NCI-H82 treated with DMSO at 0.1 percent for 48 hours (cell line): Measurements from ENCODE around the gene VPS35L.
A peak's percentile ranks its signal among the peaks of the same experiment; 100 is the strongest.

Experiments used
- DNase-seq: peaks from one replicate; lab custom pipeline; 2025; ENCODE audit not compliant: unreplicated experiment; lab: John Stamatoyannopoulos, UW

The VPS35L gene

DNA sequence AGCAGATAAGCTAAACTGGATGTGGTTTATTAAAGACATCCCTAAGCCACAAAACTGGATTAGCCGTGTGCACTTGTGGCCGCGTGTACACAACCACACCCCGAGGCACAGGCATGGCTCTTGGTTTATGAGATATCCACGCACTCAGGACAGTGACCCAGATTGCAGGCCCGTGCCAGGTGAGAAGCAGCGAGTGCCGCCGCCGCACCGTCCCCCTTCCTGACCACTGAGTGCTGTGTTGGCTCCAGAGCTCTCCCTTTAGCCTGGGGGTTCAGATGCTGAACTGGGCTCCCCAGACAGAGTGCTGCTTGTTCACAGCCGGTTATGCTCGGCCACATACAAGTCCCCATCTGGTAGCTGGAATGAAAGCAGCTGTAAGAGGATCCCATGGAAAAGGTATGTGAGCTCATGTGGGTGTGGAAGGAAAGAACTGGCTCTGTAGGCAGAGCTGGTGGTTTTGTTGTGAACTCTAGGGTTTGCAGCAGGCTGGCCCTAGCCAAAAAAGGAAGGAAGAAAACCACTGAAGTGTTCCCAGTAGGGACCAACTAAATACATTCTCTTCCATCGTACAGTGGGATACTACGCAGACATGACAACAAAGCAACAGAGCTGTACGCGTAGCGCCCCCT lies 133.0 kb downstream of the VPS35L start:
- peak; percentile 37 for DNase-seq

DNA sequence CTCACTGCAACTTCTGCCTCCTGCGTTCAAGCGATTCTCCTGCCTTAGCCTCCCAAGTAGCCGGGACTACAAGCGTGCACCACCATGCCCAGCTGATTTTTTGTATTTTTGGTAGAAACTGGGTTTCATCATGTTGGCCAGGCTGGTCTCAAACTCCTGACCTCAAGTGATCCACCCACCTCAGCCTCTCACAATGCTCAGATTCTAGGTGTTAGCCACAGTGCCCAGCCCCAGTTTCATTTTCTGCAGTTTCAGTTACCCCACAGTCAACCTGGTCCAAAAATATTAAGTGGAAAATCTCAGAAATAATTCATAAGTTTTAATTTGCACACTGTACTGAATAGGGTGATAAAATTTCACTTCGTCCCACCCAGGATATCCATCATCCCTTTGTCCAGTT lies 133.8 kb downstream of the VPS35L start:
- DNase-seq, result no peak

DNA sequence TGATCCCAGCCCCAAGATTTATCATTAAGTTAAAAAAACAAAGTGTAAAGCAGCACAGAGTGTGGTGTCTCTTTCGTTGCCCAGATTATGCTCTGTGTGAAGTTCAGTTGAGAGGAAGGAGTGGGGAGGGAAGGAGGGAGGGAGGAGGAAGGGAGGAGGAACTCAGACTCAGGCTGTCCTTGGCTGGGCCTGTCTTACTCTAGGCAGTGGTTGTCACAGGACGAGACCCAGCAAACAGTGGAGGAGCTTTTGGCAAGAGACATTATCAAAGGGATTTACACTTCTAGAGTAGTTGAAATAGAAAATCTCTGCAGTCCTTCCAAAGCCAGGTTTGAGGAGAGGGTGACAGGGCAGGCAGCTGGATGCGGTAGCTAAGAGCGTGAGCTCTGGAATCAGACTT lies 134.7 kb downstream of the VPS35L start:
- DNase-seq, result no peak

- DNase-seq, result no peak
These were observed 135.7 kb downstream of the VPS35L start for GRCh38 chr16:19691161-19691711.

GRCh38 chr16:19694989-19695388 lies 139.5 kb downstream of the VPS35L start:
- DNase-seq, result no peak

GRCh38 chr16:19696328-19696727 lies 140.8 kb downstream of the VPS35L start:
- DNase-seq, result no peak

GRCh38 chr16:19696961-19697360 lies 141.5 kb downstream of the VPS35L start:
- no peak for DNase-seq

DNA sequence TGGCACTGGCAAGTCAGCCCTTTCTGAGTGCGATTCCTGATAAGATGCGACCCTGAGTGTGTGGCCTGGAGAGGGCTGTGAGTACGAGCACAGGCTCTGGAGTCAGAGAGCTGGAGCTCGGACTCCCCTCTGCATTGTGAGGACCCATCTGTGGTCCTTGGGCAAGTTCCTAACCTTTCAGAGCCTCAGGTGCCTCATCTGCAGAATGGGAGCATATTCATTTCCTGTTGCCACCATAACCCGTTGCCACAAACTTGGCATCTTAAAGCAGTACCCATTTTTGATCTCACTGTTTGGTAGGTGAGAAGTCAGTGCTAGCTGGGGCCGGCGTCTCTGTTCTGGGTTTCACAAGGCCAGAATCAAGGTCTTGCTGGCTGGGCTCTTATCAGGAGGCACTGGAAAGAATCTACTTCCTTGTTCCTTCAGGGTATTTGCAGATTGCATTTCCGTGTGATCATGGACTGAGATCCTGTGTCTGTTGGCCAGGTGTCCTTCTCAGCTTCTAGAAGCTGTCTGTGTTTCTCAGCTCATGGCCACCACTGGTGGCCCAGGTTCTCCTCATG lies 142.3 kb downstream of the VPS35L start:
- DNase-seq, result no peak

GRCh38 chr16:19698480-19699465 lies 143.3 kb downstream of the VPS35L start:
- no peak for DNase-seq

DNA sequence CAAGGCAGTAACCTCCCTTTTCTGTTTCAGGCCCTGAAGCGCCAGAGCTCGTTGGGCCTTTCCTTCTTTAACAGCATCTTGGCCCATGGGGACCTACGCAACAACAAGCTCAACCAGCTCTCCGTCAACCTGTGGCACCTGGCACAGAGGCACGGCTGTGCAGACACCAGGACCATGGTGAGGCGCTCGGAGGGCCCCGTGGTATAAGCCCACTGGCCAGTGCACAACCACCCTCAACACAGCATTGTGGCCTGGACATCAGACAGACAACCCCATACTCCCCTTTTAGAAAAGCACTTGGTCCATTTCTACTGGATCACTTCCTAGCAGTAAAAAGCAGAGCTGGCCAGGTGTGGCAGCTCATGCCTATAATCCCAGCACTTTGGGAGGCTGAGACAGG lies 144.0 kb downstream of the VPS35L start:
- no peak for DNase-seq

- DNase-seq, result no peak
These were observed 144.8 kb downstream of the VPS35L start for GRCh38 chr16:19700319-19700781.

GRCh38 chr16:19701091-19701490 lies 145.6 kb downstream of the VPS35L start:
- DNase-seq, result no peak

GRCh38 chr16:19703172-19703889 lies 147.8 kb downstream of the VPS35L start:
- no peak for DNase-seq

GRCh38 chr16:19704321-19705145 lies 149.0 kb downstream of the VPS35L start:
- no peak for DNase-seq

DNA sequence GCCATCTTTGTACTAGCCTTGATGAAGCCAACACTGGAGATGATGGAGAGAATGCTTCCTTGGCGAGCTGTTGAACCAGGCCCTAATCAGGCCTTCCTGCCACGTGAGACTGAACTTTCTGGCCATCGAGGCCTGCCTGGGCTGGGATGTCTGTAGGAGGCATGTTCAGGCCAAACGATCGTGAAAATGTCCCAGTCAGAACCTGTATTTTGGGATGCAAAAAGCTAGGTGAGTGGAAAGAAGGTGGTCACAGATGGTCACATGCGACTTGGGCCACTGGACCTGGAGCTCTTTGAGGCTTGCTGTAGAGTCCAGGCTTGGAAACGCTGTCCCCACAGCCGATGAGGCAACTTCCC lies 149.6 kb downstream of the VPS35L start:
- DNase-seq, result no peak

GRCh38 chr16:19705843-19706242 lies 150.3 kb downstream of the VPS35L start:
- DNase-seq, result no peak

DNA sequence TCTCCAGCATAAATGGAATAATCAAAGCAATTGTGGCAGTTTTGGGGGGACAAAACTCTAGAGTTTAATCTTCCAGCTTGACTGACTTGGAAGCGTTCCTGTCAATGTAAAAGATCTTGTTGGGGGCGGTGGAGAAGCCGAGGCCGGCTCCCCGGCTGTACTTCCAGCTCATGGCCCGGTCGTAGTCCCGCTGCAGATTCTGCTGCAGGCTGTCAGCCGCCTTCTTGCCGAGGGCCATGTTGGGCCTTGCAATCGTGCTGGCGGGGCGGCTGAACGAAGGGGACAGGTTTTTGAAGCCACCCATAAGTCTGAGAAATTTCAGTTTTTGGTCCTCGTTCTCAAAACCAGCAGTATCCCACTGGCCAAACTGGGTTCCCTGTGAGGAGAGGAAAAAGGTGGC lies 151.3 kb downstream of the VPS35L start:
- no peak for DNase-seq

GRCh38 chr16:19707569-19708295 lies 152.2 kb downstream of the VPS35L start:
- no peak for DNase-seq
